ENCODE results near the gene SAP130.

The SAP130 gene

DNA sequence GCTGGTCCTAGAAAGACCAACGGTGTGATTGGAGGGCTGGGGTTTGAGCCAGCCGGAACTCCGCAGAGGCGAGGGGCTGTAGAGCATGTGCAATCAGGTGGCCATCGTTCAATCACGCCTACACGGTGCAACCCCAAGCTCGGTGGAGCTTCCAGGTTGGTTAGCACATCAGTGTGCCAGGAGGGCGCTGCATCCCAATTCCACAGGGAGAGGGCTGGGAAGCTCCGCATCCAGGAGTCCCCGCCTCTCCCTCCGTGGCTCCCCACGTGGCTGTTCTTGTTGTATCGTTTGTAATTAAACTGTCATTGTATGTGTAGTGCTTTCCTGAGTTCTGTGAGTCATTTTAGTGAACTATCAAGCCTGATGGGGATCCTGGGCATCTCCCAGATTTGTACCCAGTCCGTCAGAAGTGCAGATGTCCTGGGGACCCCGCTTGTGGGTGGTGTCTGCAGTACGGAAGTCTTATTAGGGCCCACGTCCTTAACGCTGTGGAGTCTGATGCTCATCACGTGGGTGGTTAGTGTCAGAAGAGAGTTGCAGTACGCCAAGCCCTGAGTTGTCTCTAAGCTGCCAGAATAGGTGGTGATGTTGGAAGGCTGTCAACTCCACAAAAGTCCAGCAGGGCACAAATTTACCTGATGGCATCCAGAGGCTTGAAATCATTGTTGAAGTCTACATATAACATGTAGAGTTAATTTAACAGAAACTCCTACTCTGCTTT, 121.5 kb downstream of the SAP130 start:
- Histone ChIP-seq H3K27ac (ENCODE audit: low read depth, low read length) (no peak overlapping the region), H2BK120ac (ENCODE audit: insufficient read depth, low read length, poor library complexity) (no peak overlapping the region), H2AFZ (ENCODE audit: insufficient read depth, low read length, poor library complexity) (no peak overlapping the region), H3K9ac (ENCODE audit: low read length) (no peak overlapping the region), H3K36me3 (ENCODE audit: control insufficient read depth in 1 of 2, insufficient read depth in 2 of 2, low read length in 2 of 2) (no peaks in the 10 kb centered on the region), H2BK5ac (ENCODE audit: low read depth, low read length, poor library complexity) (no peak overlapping the region), H2BK12ac (ENCODE audit: low read length) (no peak overlapping the region), H4K12ac (ENCODE audit: low read depth, low read length) (no peak overlapping the region), H3K23ac (ENCODE audit: low read length) (no peak overlapping the region), H3K27me3 (ENCODE audit: insufficient read depth, low read length) (no peaks in the 10 kb centered on the region), H4K91ac (ENCODE audit: low read depth, low read length) (no peak overlapping the region), H3K4me1 (ENCODE audit: control insufficient read depth in 1 of 2, insufficient read depth in 2 of 2, low read length in 2 of 2) (peaks cover 0 to 2% of the 10 kb centered on the region in 2 experiments), H4K8ac (ENCODE audit: low read depth, low read length) (no peak overlapping the region), H3K79me2 (ENCODE audit: control insufficient read depth, insufficient read depth, low read length, poor library complexity) (no peaks in the 10 kb centered on the region), H3K79me1 (ENCODE audit: low read length) (no peaks in the 10 kb centered on the region), H2AK5ac (ENCODE audit: low read length) (no peak overlapping the region), H3K4me3 (ENCODE audit: low read depth, low read length) (no peak overlapping the region), H3K4ac (ENCODE audit: low read depth, low read length) (no peak overlapping the region), H3K9me3 (ENCODE audit: insufficient read depth, low read depth, low read length) (no peaks in the 10 kb centered on the region), H3K18ac (ENCODE audit: low read length) (no peak overlapping the region), H3K14ac (ENCODE audit: low read length) (no peak overlapping the region), H3K4me2 (ENCODE audit: low read length) (no peak overlapping the region)
- DNase-seq: no peak
- WGBS (ENCODE audit: extremely low coverage, insufficient coverage, insufficient read length): no CpG with 5 or more reads among the region's 21 CpGs

DNA sequence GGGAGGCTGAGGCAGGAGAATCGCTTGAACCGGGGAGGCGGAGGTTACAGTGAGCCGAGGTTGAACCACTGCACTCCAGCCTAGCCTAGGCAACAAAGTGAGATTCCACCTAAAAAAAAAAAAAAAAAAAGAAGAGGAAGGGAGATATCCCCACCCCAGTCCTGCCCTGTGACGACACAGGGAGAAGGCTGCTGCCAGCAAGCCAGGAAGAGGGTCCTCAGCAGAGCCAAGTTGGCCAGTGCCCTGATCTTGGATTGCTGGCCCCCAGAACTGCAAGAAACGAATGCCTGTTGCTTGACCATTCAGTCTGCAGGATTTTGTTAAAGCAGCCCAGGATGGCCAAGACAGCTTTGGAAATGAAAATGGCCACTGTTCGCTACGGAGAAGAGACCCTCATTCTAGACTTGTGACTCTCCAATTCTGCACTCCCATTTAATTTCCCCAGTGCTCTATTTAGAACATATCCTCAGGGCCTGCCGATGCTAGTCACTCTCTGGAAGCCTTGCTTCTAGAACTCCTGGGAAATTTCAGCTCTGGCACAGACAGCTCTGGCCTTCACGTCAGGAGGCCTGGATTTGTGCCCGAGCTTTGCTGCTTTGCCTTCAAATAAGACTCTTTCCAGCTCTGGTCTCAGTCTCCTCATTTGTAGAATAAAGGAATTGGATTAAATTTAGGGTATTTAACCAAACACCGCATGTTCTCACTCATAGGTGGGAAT, 126.4 kb downstream of the SAP130 start:
- Histone ChIP-seq H3K27me3 (ENCODE audit: insufficient read depth, low read length) (no peaks in the 10 kb centered on the region), H4K12ac (ENCODE audit: low read depth, low read length) (no peak overlapping the region), H3K27ac (ENCODE audit: low read depth, low read length) (no peak overlapping the region), H3K4ac (ENCODE audit: low read depth, low read length) (no peak overlapping the region), H4K8ac (ENCODE audit: low read depth, low read length) (no peak overlapping the region), H3K18ac (ENCODE audit: low read length) (no peak overlapping the region), H2AFZ (ENCODE audit: insufficient read depth, low read length, poor library complexity) (no peak overlapping the region), H3K79me1 (ENCODE audit: low read length) (no peaks in the 10 kb centered on the region), H3K14ac (ENCODE audit: low read length) (no peak overlapping the region), H3K9me3 (ENCODE audit: insufficient read depth, low read depth, low read length) (no peaks in the 10 kb centered on the region), H2BK12ac (ENCODE audit: low read length) (no peak overlapping the region), H3K4me2 (ENCODE audit: low read length) (no peak overlapping the region), H3K4me3 (ENCODE audit: low read depth, low read length) (no peak overlapping the region), H3K4me1 (ENCODE audit: control insufficient read depth in 1 of 2, insufficient read depth in 2 of 2, low read length in 2 of 2) (peaks cover 0 to 2% of the 10 kb centered on the region in 2 experiments), H3K36me3 (ENCODE audit: control insufficient read depth in 1 of 2, insufficient read depth in 2 of 2, low read length in 2 of 2) (no peaks in the 10 kb centered on the region), H4K91ac (ENCODE audit: low read depth, low read length) (no peak overlapping the region), H3K9ac (ENCODE audit: low read length) (no peak overlapping the region), H2BK120ac (ENCODE audit: insufficient read depth, low read length, poor library complexity) (no peak overlapping the region), H3K23ac (ENCODE audit: low read length) (no peak overlapping the region), H2BK5ac (ENCODE audit: low read depth, low read length, poor library complexity) (no peak overlapping the region), H2AK5ac (ENCODE audit: low read length) (no peak overlapping the region), H3K79me2 (ENCODE audit: control insufficient read depth, insufficient read depth, low read length, poor library complexity) (no peaks in the 10 kb centered on the region)
- no CpG with 5 or more reads among the region's 12 CpGs for WGBS (ENCODE audit: extremely low coverage, insufficient coverage, insufficient read length)
- no peak for DNase-seq

DNA sequence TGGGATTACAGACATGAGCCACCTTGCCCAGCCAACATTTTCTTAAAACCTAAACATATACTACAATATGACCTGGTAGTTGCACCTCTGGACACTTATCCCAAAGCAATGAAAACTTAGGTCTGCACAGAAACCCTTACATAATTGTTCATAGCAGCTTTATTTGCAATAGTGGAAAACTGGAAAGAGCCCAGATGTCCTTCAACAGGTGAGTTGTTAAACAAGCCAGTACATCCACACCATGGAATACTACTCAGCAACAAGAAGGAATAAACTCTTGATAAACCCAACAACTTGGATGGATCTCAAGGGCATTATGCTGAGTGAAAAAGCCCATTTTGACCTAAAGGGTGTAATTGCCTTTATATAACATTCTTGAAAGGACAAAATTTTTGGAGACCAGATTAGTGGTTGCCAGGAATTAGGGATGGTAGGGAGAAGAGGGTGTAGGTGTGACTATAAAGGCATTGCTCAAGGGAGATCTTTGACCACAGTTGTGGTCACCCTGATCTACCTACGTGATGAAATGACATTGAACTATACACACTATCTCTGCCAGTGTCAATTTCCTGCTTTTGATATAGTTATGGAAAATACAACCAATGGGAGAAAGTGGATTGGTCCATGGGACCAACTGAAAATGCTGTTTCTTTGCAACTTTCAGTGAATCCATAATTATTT, 130.2 kb downstream of the SAP130 start:
- H4K12ac ChIP-seq (ENCODE audit: low read depth, low read length): no peak overlapping the region
- no peak overlapping the region for H3K27ac ChIP-seq (ENCODE audit: low read depth, low read length)
- H3K27me3 ChIP-seq (ENCODE audit: insufficient read depth, low read length): no peaks in the 10 kb centered on the region
- peaks cover 0 to 2% of the 10 kb centered on the region in 2 experiments for H3K4me1 ChIP-seq (ENCODE audit: control insufficient read depth in 1 of 2, insufficient read depth in 2 of 2, low read length in 2 of 2)
- no peak overlapping the region for H3K4me3 ChIP-seq (ENCODE audit: low read depth, low read length)
- no peak overlapping the region for H2BK5ac ChIP-seq (ENCODE audit: low read depth, low read length, poor library complexity)
- WGBS (ENCODE audit: extremely low coverage, insufficient coverage, insufficient read length): no CpG with 5 or more reads among the region's 1 CpG
- no peak overlapping the region for H3K23ac ChIP-seq (ENCODE audit: low read length)
- no peak overlapping the region for H3K18ac ChIP-seq (ENCODE audit: low read length)
- no peak overlapping the region for H3K4me2 ChIP-seq (ENCODE audit: low read length)
- no peak overlapping the region for H3K4ac ChIP-seq (ENCODE audit: low read depth, low read length)
- H3K9ac ChIP-seq (ENCODE audit: low read length): no peak overlapping the region
- H2AK5ac ChIP-seq (ENCODE audit: low read length): no peak overlapping the region
- H3K79me1 ChIP-seq (ENCODE audit: low read length): no peaks in the 10 kb centered on the region
- H3K14ac ChIP-seq (ENCODE audit: low read length): no peak overlapping the region
- no peaks in the 10 kb centered on the region for H3K9me3 ChIP-seq (ENCODE audit: insufficient read depth, low read depth, low read length)
- H3K79me2 ChIP-seq (ENCODE audit: control insufficient read depth, insufficient read depth, low read length, poor library complexity): no peaks in the 10 kb centered on the region
- no peak overlapping the region for H2BK12ac ChIP-seq (ENCODE audit: low read length)
- H2BK120ac ChIP-seq (ENCODE audit: insufficient read depth, low read length, poor library complexity): no peak overlapping the region
- H4K91ac ChIP-seq (ENCODE audit: low read depth, low read length): no peak overlapping the region
- H3K36me3 ChIP-seq (ENCODE audit: control insufficient read depth in 1 of 2, insufficient read depth in 2 of 2, low read length in 2 of 2): no peaks in the 10 kb centered on the region
- DNase-seq: no peak
- no peak overlapping the region for H4K8ac ChIP-seq (ENCODE audit: low read depth, low read length)
- H2AFZ ChIP-seq (ENCODE audit: insufficient read depth, low read length, poor library complexity): no peak overlapping the region

DNA sequence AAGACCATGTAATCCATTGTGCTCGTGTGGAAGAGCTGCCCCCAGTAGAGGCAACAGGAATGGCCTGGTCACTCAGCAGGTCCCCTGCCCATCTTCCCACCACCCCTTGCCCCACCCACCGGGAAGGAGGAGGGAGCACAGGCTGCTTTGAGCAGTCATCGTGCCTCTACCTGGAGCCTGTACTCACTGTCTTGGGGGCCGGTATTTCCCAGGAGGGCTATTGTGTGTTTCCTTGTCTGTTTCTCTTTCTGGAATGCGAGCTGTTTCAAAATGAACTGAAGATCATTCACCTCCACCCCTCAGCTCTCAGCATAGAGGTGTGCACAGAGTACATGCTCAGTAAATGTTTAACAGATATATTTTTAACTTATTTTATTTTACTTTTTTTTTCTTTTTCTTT, 134.4 kb downstream of the SAP130 start:
- H2BK12ac ChIP-seq (ENCODE audit: low read length): no peak overlapping the region
- no peak overlapping the region for H4K91ac ChIP-seq (ENCODE audit: low read depth, low read length)
- H3K9me3 ChIP-seq (ENCODE audit: insufficient read depth, low read depth, low read length): no peaks in the 10 kb centered on the region
- no peak overlapping the region for H3K27ac ChIP-seq (ENCODE audit: low read depth, low read length)
- no peaks in the 10 kb centered on the region for H3K27me3 ChIP-seq (ENCODE audit: insufficient read depth, low read length)
- no peak overlapping the region for H4K12ac ChIP-seq (ENCODE audit: low read depth, low read length)
- H3K4me2 ChIP-seq (ENCODE audit: low read length): no peak overlapping the region
- H3K23ac ChIP-seq (ENCODE audit: low read length): no peak overlapping the region
- no peak overlapping the region for H3K4me3 ChIP-seq (ENCODE audit: low read depth, low read length)
- no peak overlapping the region for H2AK5ac ChIP-seq (ENCODE audit: low read length)
- H2BK5ac ChIP-seq (ENCODE audit: low read depth, low read length, poor library complexity): no peak overlapping the region
- H2BK120ac ChIP-seq (ENCODE audit: insufficient read depth, low read length, poor library complexity): no peak overlapping the region
- H4K8ac ChIP-seq (ENCODE audit: low read depth, low read length): no peak overlapping the region
- no peak overlapping the region for H3K4ac ChIP-seq (ENCODE audit: low read depth, low read length)
- no peak overlapping the region for H3K9ac ChIP-seq (ENCODE audit: low read length)
- no peak overlapping the region for H3K18ac ChIP-seq (ENCODE audit: low read length)
- no CpG with 5 or more reads among the region's 5 CpGs for WGBS (ENCODE audit: extremely low coverage, insufficient coverage, insufficient read length)
- DNase-seq: peak; percentile 10 to 43
- H3K79me2 ChIP-seq (ENCODE audit: control insufficient read depth, insufficient read depth, low read length, poor library complexity): no peaks in the 10 kb centered on the region
- no peaks in the 10 kb centered on the region for H3K4me1 ChIP-seq (ENCODE audit: control insufficient read depth in 1 of 2, insufficient read depth in 2 of 2, low read length in 2 of 2)
- H3K36me3 ChIP-seq (ENCODE audit: control insufficient read depth in 1 of 2, insufficient read depth in 2 of 2, low read length in 2 of 2): no peaks in the 10 kb centered on the region
- no peak overlapping the region for H3K14ac ChIP-seq (ENCODE audit: low read length)
- H2AFZ ChIP-seq (ENCODE audit: insufficient read depth, low read length, poor library complexity): no peak overlapping the region
- no peaks in the 10 kb centered on the region for H3K79me1 ChIP-seq (ENCODE audit: low read length)

Data from trophoblast cell (in vitro differentiated cells and primary cell).